Smooth muscle cell (in vitro differentiated cells): ENCODE measurements around the gene CDH4. TPM values are rescaled to one million over a fixed set of nuclear protein-coding genes. Genes with fewer than 3 reads are reported as not detected.

Experiments used
- DNase-seq: peaks from one replicate; lab custom pipeline; 2025; ENCODE audit not compliant: unreplicated experiment; lab: John Stamatoyannopoulos, UW
- H2AFZ ChIP-seq: fragments of 200-600 bp; sonication (generic); 2 replicates; pipeline ENCODE4 v1.6.0; 2016; ENCODE audit warnings: antibody characterized with exemption, low read depth, mild to moderate bottlenecking
- H3F3A ChIP-seq: fragments of 200-600 bp; sonication (generic); 2 replicates; pipeline ENCODE4 v1.6.0; 2017; ENCODE audit warnings: antibody characterized with exemption, low read depth
- H3K27ac ChIP-seq: fragments of 200-600 bp; sonication (generic); 2 replicates; pipeline ENCODE4 v1.5.1; 2016; ENCODE audit warnings: low read depth, mild to moderate bottlenecking
- H3K27me3 ChIP-seq: fragments of 200-600 bp; sonication (generic); 2 replicates; pipeline ENCODE4 v1.6.1; 2016; ENCODE audit warnings: low read depth, mild to moderate bottlenecking
- H3K36me3 ChIP-seq: fragments of 200-600 bp; sonication (generic); 2 replicates; pipeline ENCODE4 v1.5.1; 2016; ENCODE audit warnings: low read depth
- H3K4me1 ChIP-seq: fragments of 200-600 bp; sonication (generic); 2 replicates; pipeline ENCODE4 v1.5.1; 2016; ENCODE audit warnings: low read depth
- H3K4me2 ChIP-seq: fragments of 200-600 bp; sonication (generic); 2 replicates; pipeline ENCODE4 v1.6.0; 2016; ENCODE audit warnings: mild to moderate bottlenecking
- H3K4me3 ChIP-seq: fragments of 200-600 bp; sonication (generic); 2 replicates; pipeline ENCODE4 v1.5.1; 2016; ENCODE audit warnings: mild to moderate bottlenecking
- H3K79me2 ChIP-seq: fragments of 200-600 bp; sonication (generic); 2 replicates; pipeline ENCODE4 v1.6.0; 2016; ENCODE audit warnings: low read depth, mild to moderate bottlenecking
- H3K9ac ChIP-seq: fragments of 200-600 bp; sonication (generic); 2 replicates; pipeline ENCODE4 v1.6.0; 2016; ENCODE audit warnings: low read depth
- H3K9me3 ChIP-seq: fragments of 200-600 bp; sonication (generic); replicated peaks from 2 replicates; pipeline ENCODE4 v1.5.1; 2016; ENCODE audit warnings: low read depth
- H4K20me1 ChIP-seq: fragments of 200-600 bp; sonication (generic); 2 replicates; pipeline ENCODE4 v1.6.0; 2016; ENCODE audit warnings: low read depth
- WGBS: methylation state at CpG from one replicate; pipeline ENCODE4 v1.1.7; 2016; ENCODE audit warnings: low lambda C conversion rate; 5-methylcytosine and 5-hydroxymethylcytosine counted together
- polyA plus RNA-seq: library from polyadenylated mRNA; unstranded; fragments of >200 nt; fragmentation: Nextera tagmentation; extraction: Ambion mirVana; gene quantifications from 2 replicates; pipeline ENCODE4 v1.2.1, GENCODE V29; 2016
- total RNA-seq: library from RNA; depleted of rRNA; stranded (reverse); fragments of >200 nt; gene quantifications from 2 replicates; pipeline ENCODE4 v1.2.3, GENCODE V29; 2014
- TF ChIP-seq, protein P1 (sequence below): fragments of 200-600 bp; sonication (generic); IDR thresholded peaks from 2 replicates; pipeline ENCODE4 v1.5.1; 2017; ENCODE audit warnings: borderline replicate concordance, mild to moderate bottlenecking, antibody characterized with exemption; ENCODE audit not compliant: insufficient read depth, poor library complexity, severe bottlenecking

Gene CDH4
- total and polyA plus RNA-seq, 2 experiments from 2014 or later: 0.03 to 0.04 TPM

DNA sequence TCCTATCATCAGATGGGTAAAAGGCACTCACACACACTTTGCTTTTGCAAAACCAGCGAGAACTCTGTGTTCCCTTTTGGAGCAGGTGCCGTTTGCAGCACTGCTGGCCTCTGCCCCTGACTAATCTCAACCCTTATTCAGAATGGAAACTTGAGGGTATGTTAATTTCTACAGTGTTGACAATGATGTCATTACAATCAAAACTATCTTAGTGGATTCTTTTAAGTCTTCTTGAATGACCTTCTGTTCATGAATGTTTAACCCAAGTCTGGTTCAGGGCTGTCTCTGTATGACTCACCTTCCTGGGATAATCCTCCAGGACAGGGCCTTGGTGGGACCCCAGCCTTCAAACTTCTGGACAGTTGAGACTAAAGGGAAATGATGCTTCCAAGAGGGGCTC is 197.9 kb downstream of the CDH4 start:
- H3K27me3 ChIP-seq: no peaks in the 10 kb centered on the region
- H2AFZ ChIP-seq: no peak overlapping the region
- no peaks in the 10 kb centered on the region for H3K36me3 ChIP-seq
- H3K4me3 ChIP-seq: no peak overlapping the region
- 86% methylated on average over 2 of the region's 2 CpGs for WGBS
- H3K4me2 ChIP-seq: no peak overlapping the region
- no peaks in the 10 kb centered on the region for H3F3A ChIP-seq
- H3K79me2 ChIP-seq: no peaks in the 10 kb centered on the region
- no peaks in the 10 kb centered on the region for H3K9me3 ChIP-seq
- TF ChIP-seq, protein P1, sequence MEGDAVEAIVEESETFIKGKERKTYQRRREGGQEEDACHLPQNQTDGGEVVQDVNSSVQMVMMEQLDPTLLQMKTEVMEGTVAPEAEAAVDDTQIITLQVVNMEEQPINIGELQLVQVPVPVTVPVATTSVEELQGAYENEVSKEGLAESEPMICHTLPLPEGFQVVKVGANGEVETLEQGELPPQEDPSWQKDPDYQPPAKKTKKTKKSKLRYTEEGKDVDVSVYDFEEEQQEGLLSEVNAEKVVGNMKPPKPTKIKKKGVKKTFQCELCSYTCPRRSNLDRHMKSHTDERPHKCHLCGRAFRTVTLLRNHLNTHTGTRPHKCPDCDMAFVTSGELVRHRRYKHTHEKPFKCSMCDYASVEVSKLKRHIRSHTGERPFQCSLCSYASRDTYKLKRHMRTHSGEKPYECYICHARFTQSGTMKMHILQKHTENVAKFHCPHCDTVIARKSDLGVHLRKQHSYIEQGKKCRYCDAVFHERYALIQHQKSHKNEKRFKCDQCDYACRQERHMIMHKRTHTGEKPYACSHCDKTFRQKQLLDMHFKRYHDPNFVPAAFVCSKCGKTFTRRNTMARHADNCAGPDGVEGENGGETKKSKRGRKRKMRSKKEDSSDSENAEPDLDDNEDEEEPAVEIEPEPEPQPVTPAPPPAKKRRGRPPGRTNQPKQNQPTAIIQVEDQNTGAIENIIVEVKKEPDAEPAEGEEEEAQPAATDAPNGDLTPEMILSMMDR: no peak
- no peaks in the 10 kb centered on the region for H4K20me1 ChIP-seq
- peaks cover 16% of the 10 kb centered on the region for H3K4me1 ChIP-seq
- H3K27ac ChIP-seq: no peak overlapping the region
- DNase-seq: no peak
- H3K9ac ChIP-seq: no peak overlapping the region

DNA sequence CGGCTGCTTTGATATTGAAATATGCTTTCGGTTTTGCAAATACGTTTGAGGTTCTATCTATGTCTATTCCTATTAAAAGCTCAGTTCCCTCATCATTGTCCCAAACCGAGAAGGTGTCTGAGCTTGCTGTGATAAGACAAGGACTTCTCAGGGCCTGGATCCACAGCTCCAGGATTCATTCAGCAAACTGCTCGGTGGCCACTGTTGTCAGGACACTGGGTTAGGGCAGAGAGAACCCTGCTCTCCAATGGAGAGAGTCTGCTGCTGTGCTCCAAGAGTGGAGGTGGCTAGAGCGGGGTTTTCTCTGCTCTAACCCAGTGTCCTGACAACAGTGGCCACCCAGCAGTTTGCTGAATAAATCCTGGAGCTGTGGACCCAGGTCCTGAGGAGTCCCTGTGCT is 198.5 kb downstream of the CDH4 start:
- WGBS: 89% methylated on average over 6 of the region's 6 CpGs
- no peaks in the 10 kb centered on the region for H3K27me3 ChIP-seq
- H3F3A ChIP-seq: no peaks in the 10 kb centered on the region
- peaks cover 16% of the 10 kb centered on the region for H3K4me1 ChIP-seq
- H3K9me3 ChIP-seq: no peaks in the 10 kb centered on the region
- DNase-seq: no peak
- no peaks in the 10 kb centered on the region for H3K36me3 ChIP-seq
- no peak overlapping the region for H3K27ac ChIP-seq
- TF ChIP-seq, protein P1: no peak
- no peaks in the 10 kb centered on the region for H3K79me2 ChIP-seq
- H2AFZ ChIP-seq: no peak overlapping the region
- no peak overlapping the region for H3K9ac ChIP-seq
- H3K4me3 ChIP-seq: no peak overlapping the region
- no peak overlapping the region for H3K4me2 ChIP-seq
- no peaks in the 10 kb centered on the region for H4K20me1 ChIP-seq

DNA sequence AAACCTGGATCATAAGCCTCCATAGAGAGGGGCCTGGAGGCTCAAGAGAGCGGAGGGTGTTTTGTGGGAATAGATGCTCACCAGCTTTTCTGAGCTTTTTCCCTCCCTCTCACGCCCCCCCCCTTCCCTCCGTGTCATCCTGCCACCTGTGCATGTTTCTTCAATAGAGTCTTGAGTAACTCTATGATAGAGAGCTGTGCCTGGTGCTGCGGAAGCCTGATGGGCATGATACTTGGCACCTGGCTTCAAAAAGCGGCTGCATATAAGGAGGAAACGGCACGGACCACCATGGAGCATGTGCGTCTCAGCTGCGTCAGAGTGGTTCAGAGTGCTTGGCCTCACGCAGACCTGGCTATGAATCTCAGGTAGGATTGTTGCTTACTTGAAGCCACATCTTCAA is 198.9 kb downstream of the CDH4 start:
- no peak overlapping the region for H3K4me2 ChIP-seq
- no peaks in the 10 kb centered on the region for H4K20me1 ChIP-seq
- H3K36me3 ChIP-seq: no peaks in the 10 kb centered on the region
- no peak for DNase-seq
- no peak overlapping the region for H3K9ac ChIP-seq
- TF ChIP-seq, protein P1: no peak
- no peak overlapping the region for H3K4me3 ChIP-seq
- H2AFZ ChIP-seq: no peak overlapping the region
- no peak overlapping the region for H3K27ac ChIP-seq
- H3K79me2 ChIP-seq: no peaks in the 10 kb centered on the region
- H3K4me1 ChIP-seq: peaks cover 16% of the 10 kb centered on the region
- no peaks in the 10 kb centered on the region for H3K9me3 ChIP-seq
- WGBS: 93% methylated on average over 10 of the region's 10 CpGs
- H3F3A ChIP-seq: no peaks in the 10 kb centered on the region
- no peaks in the 10 kb centered on the region for H3K27me3 ChIP-seq

DNA sequence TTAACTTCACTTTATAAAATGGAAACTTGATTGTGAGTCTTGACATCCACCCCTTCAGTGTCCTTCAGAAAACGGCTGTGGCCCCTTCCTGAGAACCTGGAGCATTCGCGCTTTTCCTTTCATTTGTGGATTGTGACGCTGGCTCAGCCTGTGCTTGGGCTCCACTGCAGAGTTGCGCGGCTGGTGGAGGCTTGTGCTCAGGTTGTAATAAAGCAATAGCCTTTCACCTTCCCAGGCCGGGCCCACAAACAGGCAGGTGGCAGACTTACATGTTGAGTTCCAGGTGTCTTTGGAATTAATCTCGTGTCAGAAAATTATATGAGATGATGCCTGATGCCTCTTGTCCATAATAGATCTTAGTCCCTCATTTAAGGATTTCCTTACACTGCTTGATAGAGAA is 199.9 kb downstream of the CDH4 start:
- Histone ChIP-seq H3K36me3 (no peaks in the 10 kb centered on the region), H3K4me3 (no peak overlapping the region), H2AFZ (no peak overlapping the region), H4K20me1 (no peaks in the 10 kb centered on the region), H3K9me3 (no peaks in the 10 kb centered on the region), H3K27me3 (no peaks in the 10 kb centered on the region), H3K27ac (no peak overlapping the region), H3K9ac (no peak overlapping the region), H3F3A (no peaks in the 10 kb centered on the region), H3K4me1 (peaks cover 16% of the 10 kb centered on the region), H3K4me2 (no peak overlapping the region), H3K79me2 (no peaks in the 10 kb centered on the region)
- TF ChIP-seq, protein P1: no peak
- WGBS: 84% methylated on average over 8 of the region's 8 CpGs
- no peak for DNase-seq
